ENCODE measurements around the gene TPRG1L.
"Not testable (repeated sequence)": the region's sequence is repeated elsewhere in the genome, so short reads cannot be mapped to it uniquely, and the experiment has no call there.

The TPRG1L gene
- long read RNA-seq, partial matches to known transcripts = 5 of 7 reads
- long read RNA-seq, other reads (novel, unspliced or antisense) = 1 of 7 reads

- Histone ChIP-seq H3K27me3 (ENCODE audit: insufficient read depth, poor library complexity, severe bottlenecking) (no peaks in the 10 kb centered on the region), H3K4me3 (replicated peaks; ENCODE audit: insufficient read depth, low read length) (peak within 1 kb of the TSS; percentile 99), H3K27ac (replicated peaks) (peak within 1 kb of the TSS; percentile 46)
- peak; percentile 92 for TF ChIP-seq GABPA (IDR thresholded peaks at IDR 0.05; ENCODE audit: low read depth)
- TF ChIP-seq CTCF (IDR thresholded peaks at IDR 0.05; ENCODE audit: insufficient read depth, low read length) = no peak
- TF ChIP-seq SPI1 (IDR thresholded peaks at IDR 0.05; ENCODE audit: borderline replicate concordance, low read depth) = peak; percentile 76; the same call in 1 of the 2 replicates
- DNase-seq (ENCODE audit: low read depth in 1 of 2, low spot score in 1 of 2) = peak; percentile 88 to 97
These were observed at the start of gene TPRG1L for GRCh38 chr1:3624200-3625136. Gene TPRG1L (plus strand): TSS chr1:3625015. CDS start chr1:3625073, 58 bp downstream.

GRCh38 chr1:3575515-3575914, 49.3 kb upstream of the TPRG1L start:
- not testable (repeated sequence) for H3K27me3 ChIP-seq (ENCODE audit: insufficient read depth, poor library complexity, severe bottlenecking); H3K4me3 ChIP-seq (replicated peaks; ENCODE audit: insufficient read depth, low read length); H3K27ac ChIP-seq (replicated peaks); DNase-seq (ENCODE audit: low read depth in 1 of 2, low spot score in 1 of 2)

GRCh38 chr1:3575993-3576392, 48.8 kb upstream of the TPRG1L start:
- no peak overlapping the region for H3K4me3 ChIP-seq (replicated peaks; ENCODE audit: insufficient read depth, low read length)
- no peak for TF ChIP-seq REST (IDR thresholded peaks at IDR 0.05; ENCODE audit: insufficient replicate concordance, low read depth)
- no peak for TF ChIP-seq POLR2AphosphoS5 (IDR thresholded peaks at IDR 0.05; ENCODE audit: low read depth)
- TF ChIP-seq SPI1 (IDR thresholded peaks at IDR 0.05; ENCODE audit: borderline replicate concordance, low read depth) = no peak
- no peak for TF ChIP-seq GABPA (IDR thresholded peaks at IDR 0.05; ENCODE audit: low read depth)
- TF ChIP-seq CTCF (IDR thresholded peaks at IDR 0.05; ENCODE audit: insufficient read depth, low read length) = no peak
- no peak overlapping the region for H3K27ac ChIP-seq (replicated peaks)
- no peak for DNase-seq (ENCODE audit: low read depth in 1 of 2, low spot score in 1 of 2)
- H3K27me3 ChIP-seq (ENCODE audit: insufficient read depth, poor library complexity, severe bottlenecking) = no peaks in the 10 kb centered on the region

GRCh38 chr1:3577300-3577699, 47.5 kb upstream of the TPRG1L start:
- Histone ChIP-seq H3K27me3 (ENCODE audit: insufficient read depth, poor library complexity, severe bottlenecking) (no peaks in the 10 kb centered on the region), H3K27ac (replicated peaks) (no peak overlapping the region), H3K4me3 (replicated peaks; ENCODE audit: insufficient read depth, low read length) (no peak overlapping the region)
- no peak for TF ChIP-seq SPI1 (IDR thresholded peaks at IDR 0.05; ENCODE audit: borderline replicate concordance, low read depth)
- no peak for TF ChIP-seq GABPA (IDR thresholded peaks at IDR 0.05; ENCODE audit: low read depth)
- no peak for TF ChIP-seq REST (IDR thresholded peaks at IDR 0.05; ENCODE audit: insufficient replicate concordance, low read depth)
- TF ChIP-seq CTCF (IDR thresholded peaks at IDR 0.05; ENCODE audit: insufficient read depth, low read length) = no peak
- no peak for TF ChIP-seq POLR2AphosphoS5 (IDR thresholded peaks at IDR 0.05; ENCODE audit: low read depth)
- no peak for DNase-seq (ENCODE audit: low read depth in 1 of 2, low spot score in 1 of 2)

Data from HL-60 (cell line).